Hematopoietic multipotent progenitor cell treated with erythropoietin and hydrocortisone succinate and interleukin-3 and kit ligand, for 17 days (in vitro differentiated cells): ENCODE data around the gene MYADML2.

Source experiments
- DNase-seq: peaks from one replicate; pipeline ENCODE4 v3.0.0-alpha.2; 2015; ENCODE audit warnings: low spot score

MYADML2 gene

GRCh38 chr17:81899514-81900166 is 47.4 kb downstream of the MYADML2 start:
- no peak for DNase-seq

GRCh38 chr17:81898885-81899284 is 48.1 kb downstream of the MYADML2 start:
- DNase-seq, result no peak

- DNase-seq, result no peak
Observed at GRCh38 chr17:81898029-81898866, 48.8 kb downstream of the MYADML2 start.

- DNase-seq, result no peak
Observed at GRCh38 chr17:81895400-81895799, 51.6 kb downstream of the MYADML2 start.

GRCh38 chr17:81891303-81891552 is 55.8 kb downstream of the MYADML2 start:
- no peak for DNase-seq

- no peak for DNase-seq
Observed at GRCh38 chr17:81890447-81891302, 56.4 kb downstream of the MYADML2 start.
